ENCODE data around the gene STX10. TPM values are rescaled to one million over a fixed set of nuclear protein-coding genes. Genes with fewer than 3 reads are reported as not detected.

Gene STX10
- total and polyA plus RNA-seq, 2 donors (not counting 3 experiments of a cell fraction or from before 2014, with no cell fraction given) = 63.1 to 91.6 TPM

DNA sequence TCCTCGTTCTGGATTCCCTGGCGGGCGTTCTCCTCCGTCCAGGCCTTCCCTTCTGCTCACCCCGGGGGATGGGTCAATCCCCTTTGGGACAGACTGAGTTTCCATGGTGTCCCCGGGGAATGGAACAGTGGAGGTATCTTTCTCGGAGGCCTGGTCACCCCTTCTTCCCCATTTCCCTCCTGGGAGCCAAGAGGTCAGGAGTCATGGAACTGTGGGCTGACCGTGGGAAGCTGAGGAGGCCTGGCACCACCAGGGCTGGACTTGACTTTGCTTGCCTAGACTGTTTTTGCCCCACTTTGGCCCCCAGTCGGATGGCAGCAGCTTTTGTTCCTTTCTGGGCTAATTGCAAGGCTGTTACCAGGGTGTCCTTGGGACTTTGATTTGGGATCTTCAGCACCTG, 30.1 kb downstream of the STX10 start:
- Histone ChIP-seq H3K9me1 (replicated peaks; ENCODE audit: control insufficient read depth, extremely low read depth, insufficient read depth, low read length) (no peaks in the 10 kb centered on the region), H2AFZ (ENCODE audit: low read depth, low read length) (no peak overlapping the region), H3K36me3 (ENCODE audit: control insufficient read depth in 2 of 2, extremely low read depth in 1 of 2, insufficient read depth in 2 of 2, low read length in 2 of 2) (peaks cover 0 to 7% of the 10 kb centered on the region in 2 experiments), H3K4me3 (replicated peaks in 1 of 3; ENCODE audit: insufficient read depth in 1 of 3, low read depth in 1 of 3, low read length in 3 of 3) (no peak overlapping the region), H3K9ac (replicated peaks; ENCODE audit: extremely low read depth, insufficient read depth, low read length) (no peak overlapping the region), H3K79me2 (ENCODE audit: control insufficient read depth, insufficient read depth, low read length) (peaks cover 80% of the 10 kb centered on the region), H3K27me3 (ENCODE audit: control insufficient read depth in 2 of 2, insufficient read depth in 2 of 2, low read length in 2 of 2) (no peaks in the 10 kb centered on the region), H3K9me3 (replicated peaks; ENCODE audit: control insufficient read depth, insufficient read depth, low read length) (no peaks in the 10 kb centered on the region), H3K4me1 (ENCODE audit: control insufficient read depth, extremely low read depth, insufficient read depth, low read length) (peaks cover 13% of the 10 kb centered on the region), H3K4me2 (ENCODE audit: insufficient read depth, low read length) (no peak overlapping the region), H3K27ac (ENCODE audit: insufficient read depth, low read depth, low read length) (no peak overlapping the region), H4K20me1 (replicated peaks; ENCODE audit: control insufficient read depth, extremely low read depth, insufficient read depth, low read length) (no peaks in the 10 kb centered on the region)
- no peak for FAIRE-seq
- intact Hi-C loops (cut with micrococcal nuclease) (no loop called here), dilution Hi-C loops (cut with MboI; ENCODE audit: extremely low pct_ligation_motif_present, low sequenced_read_pairs) (no loop called here)
- BruUV-seq (replicated peaks) = no TSS peak
- TF ChIP-seq FOS (IDR thresholded peaks at IDR 0.05; ENCODE audit: borderline replicate concordance, insufficient read depth, low read length) (no peak), JUN (IDR thresholded peaks at IDR 0.05; ENCODE audit: borderline replicate concordance, insufficient read depth, insufficient read length, low read depth) (no peak), POLR2AphosphoS5 (IDR thresholded peaks at IDR 0.05; ENCODE audit: insufficient read depth, low read depth, low read length) (no peak)
- TF ChIP-seq, protein P1, sequence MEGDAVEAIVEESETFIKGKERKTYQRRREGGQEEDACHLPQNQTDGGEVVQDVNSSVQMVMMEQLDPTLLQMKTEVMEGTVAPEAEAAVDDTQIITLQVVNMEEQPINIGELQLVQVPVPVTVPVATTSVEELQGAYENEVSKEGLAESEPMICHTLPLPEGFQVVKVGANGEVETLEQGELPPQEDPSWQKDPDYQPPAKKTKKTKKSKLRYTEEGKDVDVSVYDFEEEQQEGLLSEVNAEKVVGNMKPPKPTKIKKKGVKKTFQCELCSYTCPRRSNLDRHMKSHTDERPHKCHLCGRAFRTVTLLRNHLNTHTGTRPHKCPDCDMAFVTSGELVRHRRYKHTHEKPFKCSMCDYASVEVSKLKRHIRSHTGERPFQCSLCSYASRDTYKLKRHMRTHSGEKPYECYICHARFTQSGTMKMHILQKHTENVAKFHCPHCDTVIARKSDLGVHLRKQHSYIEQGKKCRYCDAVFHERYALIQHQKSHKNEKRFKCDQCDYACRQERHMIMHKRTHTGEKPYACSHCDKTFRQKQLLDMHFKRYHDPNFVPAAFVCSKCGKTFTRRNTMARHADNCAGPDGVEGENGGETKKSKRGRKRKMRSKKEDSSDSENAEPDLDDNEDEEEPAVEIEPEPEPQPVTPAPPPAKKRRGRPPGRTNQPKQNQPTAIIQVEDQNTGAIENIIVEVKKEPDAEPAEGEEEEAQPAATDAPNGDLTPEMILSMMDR (IDR thresholded peaks at IDR 0.05; ENCODE audit: extremely low read depth in 1 of 2, insufficient read depth in 1 of 2, low read depth in 1 of 2, low read length in 2 of 2) = no peak
- TF ChIP-seq, protein P2, sequence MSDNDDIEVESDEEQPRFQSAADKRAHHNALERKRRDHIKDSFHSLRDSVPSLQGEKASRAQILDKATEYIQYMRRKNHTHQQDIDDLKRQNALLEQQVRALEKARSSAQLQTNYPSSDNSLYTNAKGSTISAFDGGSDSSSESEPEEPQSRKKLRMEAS (IDR thresholded peaks at IDR 0.05; ENCODE audit: insufficient read depth, insufficient read length) = no peak
- CTCF ChIA-PET = interaction anchor here (0.9 to 2.1 kb wide), 6 partner anchors 8 to 143 kb away, joined by 3 to 7 read pairs (median 4); partner anchors contain the start of genes IER2 and STX10
- DNase-seq (ENCODE audit: low read depth, low spot score) = no peak
- POLR2A ChIA-PET = no interaction called here

All from endothelial cell of umbilical vein (primary cell).